HG03135 (cell line): ENCODE measurements around the gene CLDN19.
"Not testable (repeated sequence)": the region's sequence is repeated elsewhere in the genome, so short reads cannot be mapped to it uniquely, and the experiment has no call there.

Experiments
- ATAC-seq: cut with Tn5 transposase; IDR thresholded peaks from one replicate; pipeline ENCODE4 v1.9.1; 2021; ENCODE audit warnings: mild to moderate bottlenecking, moderate library complexity; ENCODE audit not compliant: unreplicated experiment

CLDN19 gene

DNA sequence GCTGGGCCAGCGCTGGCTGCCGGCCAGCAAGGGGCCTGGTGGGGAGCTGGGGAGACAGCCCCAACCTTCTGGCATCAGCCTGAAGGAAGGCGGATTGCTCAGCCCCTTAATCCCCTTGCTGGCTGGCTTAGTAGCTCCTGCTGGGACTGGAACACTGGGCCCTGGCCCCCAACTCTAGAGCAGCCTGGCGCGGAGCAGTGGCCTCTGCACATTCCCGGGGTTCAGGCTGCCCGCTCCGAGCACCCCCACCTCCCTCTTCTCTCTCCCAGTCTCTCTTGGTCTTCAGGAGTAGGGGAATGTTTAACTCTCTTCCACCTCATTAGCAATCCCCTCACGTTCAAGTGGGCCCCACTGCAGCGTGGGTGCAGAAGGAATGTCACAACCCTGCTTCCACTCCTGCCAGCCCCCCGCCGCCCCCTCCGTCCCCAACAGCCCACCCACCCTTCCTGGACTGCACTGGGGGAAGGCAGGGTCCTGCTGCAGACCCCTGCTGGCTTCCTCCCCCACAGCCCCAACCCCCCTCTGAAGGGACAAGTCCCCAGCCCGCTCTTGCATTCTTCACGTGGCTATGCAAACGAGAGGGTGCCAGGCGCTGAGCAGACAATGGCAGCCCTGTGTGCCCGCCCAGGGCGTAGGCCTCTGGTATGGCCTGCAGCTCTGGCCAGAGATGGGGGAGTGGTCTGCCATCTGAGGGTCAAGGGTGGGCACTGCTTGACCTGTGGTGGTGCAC lies 980 bp upstream of the CLDN19 start:
- ATAC-seq, result no peak

GRCh38 chr1:42738678-42739226 lies 1.3 kb downstream of the CLDN19 start:
- no peak for ATAC-seq

GRCh38 chr1:42737986-42738677 lies 1.9 kb downstream of the CLDN19 start:
- ATAC-seq, result no peak

DNA sequence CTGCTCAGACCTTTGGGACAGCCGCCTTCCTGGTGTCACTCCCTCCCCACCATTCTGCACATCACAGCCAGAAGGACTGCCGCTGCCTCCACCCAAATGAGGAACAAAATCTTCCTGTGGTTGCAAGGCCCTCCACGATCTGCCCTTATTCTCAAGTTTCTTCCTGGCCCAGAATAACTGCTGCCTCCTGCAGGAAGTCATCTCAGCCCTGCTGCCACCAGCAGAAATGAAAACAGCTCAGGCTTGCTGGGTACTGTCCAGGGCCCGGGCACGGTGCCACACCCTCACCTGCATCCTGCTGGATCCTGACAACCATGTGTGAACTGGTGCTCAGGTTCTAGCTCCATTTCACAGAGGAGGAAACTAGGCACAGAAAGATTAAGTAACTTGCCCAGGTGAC lies 2.8 kb downstream of the CLDN19 start:
- no peak for ATAC-seq

GRCh38 chr1:42736571-42737200 lies 3.4 kb downstream of the CLDN19 start:
- ATAC-seq, result no peak

GRCh38 chr1:42736152-42736551 lies 3.9 kb downstream of the CLDN19 start:
- ATAC-seq, result no peak

GRCh38 chr1:42735477-42736105 lies 4.4 kb downstream of the CLDN19 start:
- no peak for ATAC-seq

DNA sequence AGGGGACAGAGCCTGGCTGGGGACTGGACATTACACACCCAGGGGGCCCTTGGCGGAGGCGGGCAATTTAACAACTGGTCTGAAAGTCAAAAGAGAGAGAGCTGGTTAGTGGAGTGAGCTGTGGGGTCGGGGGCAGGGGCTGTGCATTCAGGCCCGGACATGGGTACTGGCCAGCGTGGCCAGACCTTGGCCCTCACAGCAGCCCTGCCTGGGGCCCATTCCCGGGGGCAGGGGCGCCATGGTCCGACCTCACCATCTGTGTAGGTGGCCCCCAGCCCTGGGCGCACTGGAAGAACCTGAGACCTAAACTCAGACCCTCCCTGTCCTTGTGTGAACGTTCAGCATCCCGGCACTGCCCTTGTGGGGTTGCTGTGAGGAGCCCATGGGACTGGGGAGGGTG lies 5.0 kb downstream of the CLDN19 start:
- ATAC-seq, result no peak

GRCh38 chr1:42734201-42735035 lies 5.6 kb downstream of the CLDN19 start:
- ATAC-seq, result no peak

- no peak for ATAC-seq
Observed at GRCh38 chr1:42733415-42734200, 6.4 kb downstream of the CLDN19 start.

GRCh38 chr1:42732126-42732680 lies 7.8 kb downstream of the CLDN19 start:
- no peak for ATAC-seq

- no peak for ATAC-seq
Observed at GRCh38 chr1:42731585-42731984, 8.5 kb downstream of the CLDN19 start.

GRCh38 chr1:42730988-42731387 lies 9.0 kb downstream of the CLDN19 start:
- ATAC-seq, result no peak

GRCh38 chr1:42730002-42730401 lies 10.0 kb downstream of the CLDN19 start:
- ATAC-seq, result no peak

DNA sequence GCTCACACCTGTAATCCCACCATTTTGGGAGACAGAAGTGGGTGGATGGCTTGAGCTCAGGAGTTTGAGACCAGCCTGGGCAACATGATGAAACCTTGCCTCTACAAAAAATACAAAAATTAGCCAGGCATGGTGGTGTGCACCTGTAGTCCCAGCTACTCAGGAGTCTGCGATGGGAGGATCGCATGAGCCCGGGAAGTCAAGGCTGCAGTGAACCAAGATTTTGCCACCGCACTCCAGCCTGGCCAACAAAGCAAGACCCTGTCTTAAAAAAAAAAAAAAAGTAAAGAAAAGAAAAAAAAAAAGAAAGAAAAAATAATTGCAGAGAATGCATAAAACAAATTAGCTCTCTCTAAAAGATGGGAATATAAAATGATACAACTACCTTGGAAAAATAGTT lies 14.2 kb downstream of the CLDN19 start:
- not testable (repeated sequence) for ATAC-seq

- no peak for ATAC-seq
Observed at GRCh38 chr1:42723511-42723910, 16.5 kb downstream of the CLDN19 start.

DNA sequence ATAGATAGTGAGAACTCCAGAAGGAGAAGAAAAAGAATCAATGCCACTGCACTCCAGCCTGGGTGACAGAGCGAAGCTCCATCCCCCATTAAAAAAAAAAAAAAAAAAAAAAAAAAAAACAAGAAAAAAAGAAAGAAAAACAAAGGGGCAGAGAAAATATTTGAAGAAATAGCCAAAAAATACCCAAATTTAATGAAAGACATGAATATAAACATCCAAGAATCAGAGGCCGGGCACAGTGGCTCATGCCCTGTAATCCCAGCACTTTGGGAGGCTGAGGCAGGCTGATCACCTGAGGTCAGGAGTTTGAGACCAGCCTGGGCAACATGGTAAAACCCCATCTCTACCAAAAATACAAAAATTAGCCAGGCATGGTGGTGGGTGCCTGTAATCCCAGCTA lies 17.6 kb downstream of the CLDN19 start:
- not testable (repeated sequence) for ATAC-seq

GRCh38 chr1:42721926-42722325 lies 18.1 kb downstream of the CLDN19 start:
- ATAC-seq, result no peak

- ATAC-seq, result no peak
Observed at GRCh38 chr1:42720868-42721267, 19.2 kb downstream of the CLDN19 start.
